T-helper 2 cell (primary cell): ENCODE measurements around the gene SORCS2.

Experiments
- DNase-seq, 5 experiments: peaks; one replicate each; pipeline versions ENCODE4 v3.0.0 to v3.0.0-alpha.2; 2012 to 2022

SORCS2 gene

DNA sequence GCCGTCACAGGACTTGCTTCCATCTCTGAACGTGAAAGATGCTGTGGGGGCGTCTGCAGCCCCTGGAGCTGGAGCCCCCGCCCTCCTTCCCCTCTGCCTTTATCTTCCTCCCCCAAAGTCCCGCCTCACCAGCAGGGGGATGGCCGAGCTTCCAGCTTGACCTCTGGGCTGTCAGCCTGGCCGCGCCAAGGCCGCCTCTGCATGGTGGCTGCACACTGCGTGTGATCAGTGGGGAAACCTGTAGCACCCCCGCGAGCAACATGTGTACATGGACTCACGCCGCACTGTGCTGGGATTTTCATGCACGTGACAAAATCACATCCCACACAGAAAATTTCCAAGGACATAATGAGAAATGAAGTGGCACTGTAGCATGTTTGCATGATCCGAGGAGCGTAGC lies 268.9 kb downstream of the SORCS2 start:
- no peak for DNase-seq

GRCh38 chr4:7462509-7462971 lies 270.2 kb downstream of the SORCS2 start:
- DNase-seq: no peak

DNA sequence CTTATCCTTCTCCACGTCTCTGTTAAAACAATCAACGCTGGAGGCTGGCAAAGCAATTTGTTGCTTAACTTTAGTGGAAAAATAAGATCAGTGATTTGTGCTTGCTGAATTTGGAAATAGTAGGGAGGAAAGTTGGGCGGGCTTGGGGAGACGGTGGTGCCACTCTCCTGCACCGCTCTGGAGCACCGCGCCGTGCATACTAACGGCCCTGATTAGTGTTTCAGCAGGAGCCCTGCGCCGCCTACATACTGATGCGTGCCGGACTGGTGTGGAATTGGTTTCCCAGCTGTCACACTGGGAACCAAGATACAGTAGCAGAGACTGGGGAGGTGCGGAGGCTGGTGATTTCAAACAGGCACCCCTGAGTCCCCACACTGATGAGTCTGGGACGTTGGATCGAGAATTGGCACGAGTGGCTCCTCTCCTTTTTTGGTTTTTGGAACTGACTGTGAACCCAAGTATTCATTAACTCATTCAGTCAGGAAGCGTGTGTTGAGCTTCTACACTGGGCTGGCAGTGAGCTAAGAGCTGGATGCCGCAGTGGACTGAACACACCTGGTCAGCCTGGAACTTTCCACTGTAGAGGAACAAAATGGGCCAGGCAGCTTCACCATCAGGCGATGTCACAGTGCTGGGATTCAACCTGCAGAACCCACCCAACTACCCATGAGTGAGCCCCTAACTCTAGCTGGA lies 271.4 kb downstream of the SORCS2 start:
- DNase-seq: no peak

- no peak for DNase-seq
Measured at GRCh38 chr4:7464259-7464655, 271.9 kb downstream of the SORCS2 start.

DNA sequence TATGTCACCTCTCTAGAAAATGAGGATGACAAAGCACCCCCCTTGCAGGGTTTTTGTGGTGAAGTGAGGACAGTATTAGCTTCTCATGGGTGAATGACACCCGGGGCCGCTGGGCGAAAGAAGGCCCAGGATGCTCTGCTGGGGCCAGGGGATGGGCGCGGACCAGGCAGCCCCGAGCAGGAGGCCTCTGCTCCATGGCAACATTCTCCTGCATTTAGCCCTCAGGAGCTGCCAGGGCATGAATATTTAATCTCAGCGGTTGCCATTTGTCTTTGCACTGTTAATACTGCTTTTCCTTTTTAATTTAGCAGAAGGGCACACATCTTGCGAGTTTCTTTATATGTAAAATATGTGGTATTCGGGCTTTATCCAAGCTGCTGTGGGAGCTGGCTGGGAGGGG lies 272.7 kb downstream of the SORCS2 start:
- no peak for DNase-seq

- no peak for DNase-seq
Measured at GRCh38 chr4:7466215-7466614, 273.9 kb downstream of the SORCS2 start.

- DNase-seq: no peak
Measured at GRCh38 chr4:7466904-7467303, 274.6 kb downstream of the SORCS2 start.

- no peak for DNase-seq
Measured at GRCh38 chr4:7467471-7467870, 275.1 kb downstream of the SORCS2 start.

- DNase-seq: no peak
Measured at GRCh38 chr4:7469023-7469422, 276.7 kb downstream of the SORCS2 start.

- DNase-seq: no peak
Measured at GRCh38 chr4:7470111-7470510, 277.8 kb downstream of the SORCS2 start.

DNA sequence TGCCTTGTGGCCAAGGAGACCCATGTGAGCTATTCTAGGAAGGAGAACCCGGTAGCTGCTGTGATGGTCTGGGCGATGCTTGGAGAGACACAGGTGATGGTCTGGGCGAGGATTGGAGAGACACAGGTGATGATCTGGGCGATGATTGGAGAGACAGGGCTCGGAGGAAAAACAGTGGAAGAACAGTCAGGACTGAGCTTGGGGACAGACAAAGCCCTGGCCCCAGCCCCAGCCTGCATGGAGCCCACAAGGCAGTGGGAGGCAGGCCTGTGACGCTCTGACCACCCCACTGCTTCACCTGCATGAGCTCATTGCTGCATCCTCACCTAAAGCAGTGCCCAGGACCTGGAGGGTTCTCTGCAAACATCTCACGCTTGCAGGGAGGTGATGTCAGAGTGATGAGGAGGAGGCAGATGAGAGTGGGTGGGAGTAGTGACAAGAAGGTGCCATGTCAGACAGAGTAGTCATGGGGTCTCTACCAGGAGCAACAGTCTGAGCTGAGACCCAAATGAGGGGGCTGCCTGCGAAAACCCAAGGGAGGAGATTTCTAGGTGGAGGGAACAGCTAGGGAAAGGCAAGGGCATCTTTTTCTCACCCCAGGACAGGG lies 278.3 kb downstream of the SORCS2 start:
- no peak for DNase-seq

DNA sequence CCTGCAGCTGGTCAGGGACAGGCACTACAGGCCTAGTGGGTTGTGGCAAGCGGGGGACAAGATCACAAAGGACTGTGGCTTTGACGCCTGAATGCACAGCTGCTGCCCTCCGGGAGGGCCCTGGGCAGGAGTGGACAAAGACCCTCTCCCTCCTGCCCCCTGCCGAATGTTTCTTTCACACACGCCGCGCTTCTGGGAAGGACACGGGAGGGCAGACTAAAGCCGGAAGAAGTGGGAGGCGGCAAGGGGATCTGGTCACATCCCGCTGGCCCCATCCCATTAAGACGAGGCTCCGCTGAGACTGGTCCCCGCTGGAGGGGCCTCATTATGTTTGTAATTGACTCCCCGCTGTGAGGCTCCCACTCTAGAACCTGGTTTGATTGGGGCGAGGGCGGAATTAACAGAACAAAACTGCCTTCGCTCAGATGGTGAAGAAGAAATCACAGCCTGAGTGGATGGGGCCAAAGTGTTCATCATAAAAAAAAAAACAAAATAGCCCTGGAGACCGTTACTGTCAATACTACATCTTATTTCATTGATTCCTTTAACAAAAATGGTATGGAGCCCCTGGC lies 280.2 kb downstream of the SORCS2 start:
- DNase-seq: no peak

GRCh38 chr4:7473081-7473480 lies 280.7 kb downstream of the SORCS2 start:
- DNase-seq: no peak

DNA sequence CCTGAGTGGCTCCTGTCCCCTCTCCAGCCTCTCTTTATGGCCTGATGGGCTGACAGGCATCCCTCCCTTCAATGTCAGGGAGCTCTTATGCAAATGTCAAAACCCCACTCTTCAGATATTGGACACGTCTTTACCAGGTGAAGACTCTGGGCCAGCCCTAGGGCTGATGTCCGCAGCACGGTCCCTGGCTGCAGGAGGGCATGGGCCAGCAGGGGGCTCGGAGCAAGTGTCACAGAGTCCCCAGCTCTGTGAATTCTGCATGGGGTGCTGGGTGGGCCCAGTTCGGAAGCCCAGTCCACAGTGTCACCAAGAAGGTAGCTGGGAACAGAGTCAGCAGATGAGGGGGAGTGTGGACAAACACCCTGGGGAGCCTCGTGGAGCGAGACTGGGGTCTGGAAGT lies 282.0 kb downstream of the SORCS2 start:
- no peak for DNase-seq

GRCh38 chr4:7475207-7475606 lies 282.9 kb downstream of the SORCS2 start:
- DNase-seq: no peak

DNA sequence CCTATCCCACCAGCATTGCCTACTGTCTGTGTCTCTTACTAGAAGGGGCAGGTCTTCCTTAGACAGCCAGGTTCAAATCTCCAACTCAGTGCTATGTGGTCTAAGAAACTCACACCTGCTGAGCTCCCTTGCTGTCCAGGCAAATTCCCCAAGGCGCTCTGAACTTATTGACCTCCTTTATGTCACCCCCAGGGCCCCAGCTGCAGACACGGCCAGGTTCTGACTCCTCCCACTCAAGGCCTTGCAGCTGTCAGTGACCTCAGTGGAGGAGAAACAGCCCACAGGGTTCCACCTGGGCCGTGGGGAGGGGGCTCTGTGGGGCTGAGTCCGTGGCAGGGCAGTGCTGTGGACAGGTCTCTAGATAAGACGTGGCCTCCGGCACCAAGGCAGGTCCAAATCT lies 284.5 kb downstream of the SORCS2 start:
- DNase-seq: no peak

- no peak for DNase-seq
Measured at GRCh38 chr4:7477695-7478094, 285.4 kb downstream of the SORCS2 start.

DNA sequence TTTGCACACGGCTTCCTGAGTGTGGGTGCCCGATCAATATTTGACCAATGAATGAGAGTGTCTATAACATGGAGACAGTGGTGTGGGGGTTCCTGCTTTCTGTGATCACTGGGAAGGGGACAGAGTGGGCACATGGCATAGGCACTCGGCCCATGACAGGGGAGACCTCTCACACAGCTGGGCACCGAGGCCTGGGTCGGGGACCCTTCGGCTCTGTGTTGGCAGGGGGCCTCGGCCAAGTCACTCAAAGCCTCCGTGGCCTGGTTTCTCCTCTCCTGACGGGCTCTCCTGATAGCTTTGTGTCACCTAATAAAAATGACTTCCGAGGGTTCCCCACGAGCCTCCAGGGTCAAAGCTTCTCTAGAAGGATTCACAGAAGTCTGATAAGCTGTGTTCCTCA lies 286.3 kb downstream of the SORCS2 start:
- DNase-seq: no peak

DNA sequence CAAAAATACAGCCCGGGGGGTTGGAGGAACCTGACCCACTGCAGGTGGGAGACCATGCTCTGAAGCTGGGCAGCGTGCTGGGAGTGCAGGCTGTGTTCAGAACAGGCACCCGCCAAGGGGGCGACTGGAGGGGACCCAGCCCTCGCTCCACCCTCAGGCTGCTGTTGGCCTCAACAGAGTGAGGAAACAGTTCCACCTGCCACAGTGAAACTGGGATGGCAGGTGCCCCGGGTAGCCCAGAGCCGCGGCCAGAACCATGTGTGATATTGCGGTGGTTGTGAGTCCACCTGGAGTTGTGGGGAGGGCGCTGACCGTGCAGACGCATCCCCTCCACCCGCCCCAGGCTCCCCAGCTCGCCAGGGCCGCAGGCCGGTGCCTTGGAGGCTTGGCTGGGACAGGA lies 288.1 kb downstream of the SORCS2 start:
- no peak for DNase-seq

DNA sequence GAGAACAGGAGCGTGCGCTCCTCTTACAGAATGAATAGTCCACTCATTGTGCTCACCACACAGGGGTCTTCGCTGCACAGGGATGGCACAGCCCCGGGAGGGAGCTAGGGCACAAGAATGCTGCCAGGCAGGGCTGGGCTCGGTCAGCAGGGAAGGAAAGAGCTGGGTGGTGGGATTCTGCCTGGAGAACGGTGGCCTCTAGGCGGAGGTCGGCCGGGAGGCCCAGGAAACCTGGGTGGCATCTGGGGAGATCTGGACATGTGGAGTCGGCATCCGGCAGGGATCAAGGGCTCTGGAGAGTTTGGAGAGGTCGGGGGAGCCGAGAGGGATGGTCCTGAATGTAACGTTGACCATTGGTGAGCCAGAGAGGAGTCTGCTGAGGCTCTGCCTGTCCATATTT lies 288.9 kb downstream of the SORCS2 start:
- no peak for DNase-seq

GRCh38 chr4:7485096-7485495 lies 292.8 kb downstream of the SORCS2 start:
- DNase-seq: no peak

GRCh38 chr4:7486101-7486500 lies 293.8 kb downstream of the SORCS2 start:
- no peak for DNase-seq

DNA sequence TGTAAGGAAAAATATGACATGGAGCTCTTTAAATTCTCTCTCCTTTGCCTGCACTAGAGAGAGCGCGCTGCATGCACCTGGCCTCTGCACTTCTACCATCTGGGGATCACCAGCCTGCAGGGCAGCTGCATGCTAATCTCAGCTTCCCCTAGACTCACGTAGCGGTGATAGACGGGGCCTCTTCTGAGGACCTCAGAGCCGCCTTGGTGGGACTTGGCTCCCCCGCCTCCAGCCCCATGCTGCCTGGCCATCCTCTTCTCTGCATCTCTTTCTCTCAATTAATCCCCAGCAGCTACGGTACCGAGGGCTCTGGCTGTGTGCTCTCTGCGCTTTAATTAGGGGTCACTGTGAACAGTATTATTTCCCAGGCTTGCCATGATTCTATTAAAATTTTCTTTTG lies 295.2 kb downstream of the SORCS2 start:
- DNase-seq: no peak

GRCh38 chr4:7487998-7488671 lies 295.8 kb downstream of the SORCS2 start:
- DNase-seq: no peak
